Activated CD8-positive, alpha-beta memory T cell treated with anti-CD3 and anti-CD28 coated beads for 36 hours (primary cell): ENCODE results near the gene GRK3. TPM values are rescaled to one million over a fixed set of nuclear protein-coding genes. Genes with fewer than 3 reads are reported as not detected.

Experiments used
- CTCF ChIA-PET: fragments of 350-600 bp; sonication (Branson Sonifier 250); formaldehyde crosslinking; loops from one replicate; lab custom pipeline; 2021; ENCODE audit warnings: antibody characterized with exemption; lab: Charles Lee
- POLR2A ChIA-PET: fragments of 350-600 bp; sonication (Branson Sonifier 250); formaldehyde crosslinking; loops from one replicate; lab custom pipeline; 2021; ENCODE audit warnings: antibody characterized with exemption; lab: Charles Lee
- total RNA-seq, 2 experiments: library from RNA; stranded (reverse); gene quantifications; one replicate each; pipeline ENCODE4 v1.2.3, GENCODE V29; 2021

Gene GRK3
- total RNA-seq, 2 experiments from 2014 or later = 13.5 to 15.4 TPM

DNA sequence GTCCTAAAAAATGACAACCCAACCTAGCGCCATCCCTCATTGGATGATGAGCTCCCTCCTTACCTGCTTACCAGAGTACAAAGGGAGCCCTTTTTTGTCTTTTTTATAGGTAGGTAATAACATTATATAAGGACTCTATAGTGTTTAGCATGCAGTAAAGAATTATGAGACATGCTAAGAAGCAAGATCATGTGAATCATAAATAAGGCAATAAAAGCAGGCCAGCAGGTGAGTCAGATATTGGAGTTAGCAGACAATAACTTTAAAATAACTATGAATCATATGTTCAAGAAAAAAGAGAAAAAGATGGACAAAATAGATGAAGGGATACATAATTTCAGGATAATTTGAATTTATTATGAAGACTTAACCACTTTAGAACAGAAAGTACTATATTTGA is 81.5 kb downstream of the GRK3 start:
- POLR2A ChIA-PET = interaction anchor here (0.7 kb wide), 1 partner anchor 56 kb away, joined by 3 read pairs; no protein-coding TSS in a partner anchor
- CTCF ChIA-PET = no interaction called here

DNA sequence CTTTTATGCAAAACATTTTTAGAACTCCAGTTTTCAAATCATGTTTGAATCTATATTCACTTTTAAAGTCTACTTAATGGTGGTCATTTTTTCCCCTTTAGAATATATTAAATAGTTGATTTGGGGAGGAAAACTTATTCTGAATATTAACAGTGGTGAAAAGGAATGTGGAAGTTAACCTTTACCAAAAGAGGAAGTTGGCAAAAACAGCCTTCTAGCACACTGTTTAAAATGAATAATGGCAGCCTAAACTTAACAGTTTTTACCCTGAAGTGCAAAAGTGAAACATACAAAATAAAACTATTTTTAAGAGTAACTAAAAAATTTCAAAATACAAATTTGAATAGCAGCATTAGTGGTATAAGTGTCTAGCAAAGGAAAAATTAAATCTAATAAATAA is 86.4 kb downstream of the GRK3 start:
- ChIA-PET CTCF (no interaction called here), POLR2A (no interaction called here)

- CTCF ChIA-PET = no interaction called here
- POLR2A ChIA-PET = no interaction called here
Measured at GRCh38 chr22:25651332-25652085, 87.0 kb downstream of the GRK3 start.

GRCh38 chr22:25654676-25655075 is 90.2 kb downstream of the GRK3 start:
- CTCF ChIA-PET = no interaction called here
- POLR2A ChIA-PET = no interaction called here

DNA sequence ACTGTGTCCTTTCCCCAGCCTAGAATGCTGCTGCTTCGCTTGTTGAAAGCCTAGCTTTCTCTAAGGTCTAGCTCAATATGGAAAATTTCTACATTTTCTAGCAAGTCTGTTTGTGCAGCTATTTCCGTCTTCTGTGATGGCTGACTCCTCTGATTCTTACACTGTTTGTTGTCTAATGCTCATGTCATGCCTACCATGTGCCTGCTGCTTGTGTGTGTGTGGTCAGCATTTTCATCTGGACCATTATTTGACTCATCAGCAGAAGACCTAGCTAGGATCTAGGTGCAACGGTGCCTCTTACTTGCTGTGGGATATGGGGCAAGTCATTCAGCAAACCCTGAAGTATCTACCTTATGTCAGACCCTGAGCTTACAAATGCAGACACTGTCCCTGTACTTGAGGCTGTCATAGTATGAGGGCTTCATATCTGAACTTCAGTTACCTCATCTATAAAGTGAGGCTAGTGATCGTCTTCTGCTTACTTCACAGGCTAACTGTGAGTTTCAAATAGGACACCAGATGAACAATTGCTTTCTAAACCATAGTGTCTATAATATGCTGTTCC is 91.0 kb downstream of the GRK3 start:
- CTCF ChIA-PET = no interaction called here
- POLR2A ChIA-PET = no interaction called here

DNA sequence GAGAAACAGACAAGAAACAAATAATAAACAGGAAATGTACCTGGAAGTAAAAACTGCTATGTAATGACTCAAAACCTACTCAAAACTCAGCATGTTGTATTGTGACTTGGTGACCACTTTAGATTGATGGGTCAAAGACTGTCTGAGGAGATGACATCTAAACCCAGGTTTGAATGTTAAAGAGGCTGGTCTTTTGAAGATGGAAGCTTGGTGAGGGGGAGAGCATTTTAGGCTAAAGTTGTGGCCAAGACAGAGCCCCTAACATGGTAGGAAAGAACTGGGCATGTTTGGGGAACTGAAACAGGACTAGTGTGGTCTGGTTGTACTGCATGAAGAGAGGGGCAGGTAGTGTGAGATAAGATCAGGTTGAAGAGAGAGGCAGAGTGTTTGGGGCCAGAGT is 92.2 kb downstream of the GRK3 start:
- POLR2A ChIA-PET = no interaction called here
- CTCF ChIA-PET = interaction anchor here (0.9 kb wide), 1 partner anchor 317 kb away, joined by 3 read pairs; no protein-coding TSS in a partner anchor

DNA sequence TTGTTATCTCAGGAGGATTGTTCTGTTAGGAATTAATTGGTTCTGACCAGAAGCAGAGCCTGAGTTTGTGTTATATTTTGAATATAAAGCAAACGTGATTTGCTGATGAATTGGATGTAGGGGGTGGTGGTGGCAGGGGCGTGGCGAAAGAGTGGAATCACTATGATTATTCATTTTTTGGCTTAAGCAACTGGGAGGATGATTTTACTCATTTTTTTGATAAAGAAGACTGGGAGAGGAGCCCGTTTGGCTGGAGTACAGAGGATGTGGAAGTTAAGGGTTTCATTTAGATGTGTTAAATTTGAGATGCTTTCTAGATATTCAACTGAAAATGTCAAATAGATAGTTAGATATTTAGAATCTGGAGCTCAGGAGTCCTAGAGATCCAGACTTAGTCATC is 94.2 kb downstream of the GRK3 start:
- ChIA-PET POLR2A (no interaction called here), CTCF (no interaction called here)

DNA sequence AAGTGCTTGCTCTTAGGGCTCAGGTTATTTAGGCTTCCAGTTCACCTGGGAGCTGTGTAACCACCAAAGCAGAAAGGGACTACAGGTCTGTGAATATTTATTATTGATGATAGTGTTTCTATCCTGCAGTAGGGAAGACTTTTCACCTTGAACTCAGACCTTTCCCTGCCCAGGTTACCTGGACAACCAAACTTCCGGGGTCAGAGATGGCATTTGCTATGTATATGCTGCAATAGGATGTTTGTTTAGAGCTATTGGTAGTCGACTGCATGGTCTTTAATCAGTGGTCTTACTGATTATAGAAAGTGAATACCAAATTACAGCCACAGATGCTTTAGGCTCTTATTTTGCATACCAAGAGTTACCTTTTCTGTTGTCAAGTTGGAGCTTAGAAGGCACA is 94.9 kb downstream of the GRK3 start:
- POLR2A ChIA-PET = no interaction called here
- CTCF ChIA-PET = interaction anchor here (0.5 kb wide), 1 partner anchor 28 kb away, joined by 3 read pairs; no protein-coding TSS in a partner anchor

DNA sequence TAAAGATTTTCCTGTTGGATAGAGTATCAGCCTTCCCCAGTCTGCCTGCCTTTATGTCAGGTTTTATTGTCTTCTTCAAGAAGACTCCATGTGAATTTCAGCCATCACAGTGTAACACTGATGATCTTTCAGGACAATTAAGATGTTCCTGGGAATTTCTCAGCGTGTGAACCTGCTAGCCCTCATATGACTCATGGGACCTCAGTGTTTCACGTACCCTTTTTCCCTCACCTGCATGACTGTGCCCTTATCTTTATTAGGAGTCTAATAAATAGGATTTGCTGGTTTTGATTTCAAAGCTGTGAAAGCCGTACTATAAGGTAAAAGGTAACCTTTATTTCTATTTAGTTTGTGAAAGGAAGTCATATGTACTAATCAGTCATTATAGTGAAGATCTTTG is 95.9 kb downstream of the GRK3 start:
- ChIA-PET POLR2A (no interaction called here), CTCF (no interaction called here)

- POLR2A ChIA-PET = no interaction called here
Measured at GRCh38 chr22:25661073-25661472, 96.6 kb downstream of the GRK3 start.

DNA sequence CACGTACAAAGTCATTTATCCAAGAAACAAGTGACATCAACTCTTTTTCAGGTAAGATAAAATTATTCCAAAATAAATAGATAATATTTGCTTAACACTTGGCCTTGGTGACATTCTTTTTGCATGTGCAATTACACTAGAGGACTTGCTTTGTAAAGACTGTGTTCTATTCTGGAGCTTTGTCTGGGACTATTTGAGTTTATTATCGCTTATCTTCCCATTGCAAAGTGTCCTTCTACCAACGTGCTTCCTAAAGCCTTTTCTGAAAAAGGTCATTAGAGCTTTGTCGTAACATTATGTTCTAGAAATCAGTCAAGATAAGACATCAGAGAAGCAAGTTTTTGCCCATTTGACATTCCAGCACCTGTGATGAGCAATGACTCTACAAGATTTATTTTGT is 99.2 kb downstream of the GRK3 start:
- ChIA-PET CTCF (no interaction called here), POLR2A (no interaction called here)

More at GRCh38 chr22:25661073-25661472, 96.6 kb downstream of the GRK3 start:
- CTCF ChIA-PET = no interaction called here

DNA sequence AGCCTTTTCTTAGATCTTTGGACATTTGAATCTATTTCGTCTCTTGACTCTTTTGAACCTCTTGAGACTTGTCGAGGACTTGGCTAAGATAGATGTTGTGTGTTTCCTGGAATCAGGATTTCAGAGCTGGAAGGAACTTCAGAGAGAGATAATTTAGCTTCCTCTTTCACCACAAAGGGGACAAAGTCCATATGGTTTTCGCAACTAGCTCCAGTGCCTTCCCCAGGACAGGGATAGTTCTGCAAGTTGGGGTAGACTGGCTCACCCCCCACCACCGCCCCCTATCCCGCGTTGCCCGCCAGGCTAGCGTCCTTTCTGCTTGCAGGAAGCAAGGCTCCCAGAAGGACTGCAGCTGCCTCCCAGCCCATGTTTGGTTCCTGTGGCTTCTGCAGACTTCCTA is 101.8 kb downstream of the GRK3 start:
- POLR2A ChIA-PET = no interaction called here
- CTCF ChIA-PET = no interaction called here

- CTCF ChIA-PET = no interaction called here
- POLR2A ChIA-PET = no interaction called here
Measured at GRCh38 chr22:25668437-25668836, 104.0 kb downstream of the GRK3 start.

GRCh38 chr22:25669253-25670069 is 105.0 kb downstream of the GRK3 start:
- ChIA-PET POLR2A (no interaction called here), CTCF (no interaction called here)

GRCh38 chr22:25670070-25670461 is 105.6 kb downstream of the GRK3 start:
- ChIA-PET POLR2A (no interaction called here), CTCF (no interaction called here)

GRCh38 chr22:25672289-25673084 is 108.0 kb downstream of the GRK3 start:
- ChIA-PET POLR2A (no interaction called here), CTCF (no interaction called here)

- ChIA-PET CTCF (no interaction called here), POLR2A (no interaction called here)
Measured at GRCh38 chr22:25673713-25674112, 109.2 kb downstream of the GRK3 start.

DNA sequence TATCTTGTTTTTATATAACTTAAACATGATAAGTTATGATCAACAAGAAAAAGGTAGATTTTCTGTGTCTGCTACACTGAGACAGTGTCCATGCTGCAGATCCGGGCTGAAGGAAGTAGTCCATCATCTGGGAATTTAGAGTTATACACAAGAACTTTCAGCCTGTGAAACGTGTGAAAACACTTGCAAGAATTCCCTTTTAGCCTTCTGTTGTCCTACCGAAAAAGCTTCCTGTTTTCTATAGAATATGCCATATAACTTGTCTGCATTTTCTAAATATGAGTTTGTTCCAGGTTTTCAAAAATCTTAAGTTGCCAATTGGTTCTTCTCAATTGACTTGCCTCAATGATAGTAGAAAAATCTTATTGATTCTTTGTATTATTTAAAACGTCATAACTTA is 113.2 kb downstream of the GRK3 start:
- ChIA-PET CTCF (no interaction called here), POLR2A (no interaction called here)

DNA sequence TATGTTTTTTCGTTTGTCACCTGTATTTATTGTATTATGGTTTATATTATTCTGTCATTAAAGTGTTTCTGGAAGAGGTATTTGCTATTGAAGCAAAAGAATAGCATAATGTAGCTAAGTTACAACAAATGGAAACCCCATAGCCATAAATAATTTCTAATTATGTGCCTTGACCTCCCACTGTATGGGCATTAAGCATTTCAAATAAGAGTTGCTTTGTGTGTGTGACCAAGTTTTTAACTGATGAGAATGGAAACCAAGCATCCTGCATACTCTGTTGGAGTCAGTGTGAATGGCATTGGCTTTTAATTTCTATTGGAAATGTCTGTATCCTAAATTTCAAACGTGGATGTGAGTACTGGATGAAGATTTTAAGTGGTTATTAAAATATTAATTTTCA is 115.6 kb downstream of the GRK3 start:
- CTCF ChIA-PET = no interaction called here
- POLR2A ChIA-PET = no interaction called here

DNA sequence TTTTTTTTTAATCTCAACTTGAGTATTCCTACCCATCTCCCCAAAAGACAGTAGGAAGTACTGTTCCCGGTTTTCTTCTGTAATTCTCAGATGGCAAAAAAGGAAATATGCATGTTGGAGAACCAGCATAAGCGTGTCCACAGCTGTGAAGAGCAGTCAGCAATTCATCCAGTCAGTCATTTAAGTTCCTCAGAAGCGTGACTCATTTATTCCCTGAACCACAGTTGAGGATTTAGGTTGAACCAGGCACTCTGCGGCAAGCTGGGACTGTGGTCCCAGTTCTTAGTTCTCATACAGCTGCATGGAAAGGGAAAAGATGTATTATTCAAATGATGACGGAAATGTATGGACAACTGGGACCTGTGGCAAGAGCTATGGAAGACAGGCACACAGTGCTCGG is 116.5 kb downstream of the GRK3 start:
- POLR2A ChIA-PET = no interaction called here
- CTCF ChIA-PET = interaction anchor here (0.7 kb wide), 1 partner anchor 218 kb away, joined by 3 read pairs; no protein-coding TSS in a partner anchor
